H1 (cell line): Measurements from ENCODE around the gene AP1M2. TPM values are rescaled to one million over a fixed set of nuclear protein-coding genes. Genes with fewer than 3 reads are reported as not detected.

ENCODE experiments used
- CTCF ChIA-PET: fragments of 300-600 bp; sonication (Branson Sonifier 250); formaldehyde crosslinking; loops from one replicate; lab custom pipeline; 2021; ENCODE audit not compliant: partially characterized antibody; lab: Charles Lee
- POLR2A ChIA-PET: fragments of 300-600 bp; sonication (Branson Sonifier 250); formaldehyde crosslinking; loops from one replicate; lab custom pipeline; 2021; ENCODE audit warnings: inconsistent platforms; ENCODE audit not compliant: partially characterized antibody; lab: Charles Lee
- DNase-seq, 2 experiments: peaks; one replicate each; pipeline versions ENCODE4 v3.0.0 to v3.0.0-alpha.2; 2010 to 2022; ENCODE audit warnings: low spot score in 2 of 2, low read depth in 1 of 2, mixed read lengths in 1 of 2
- FAIRE-seq: peaks from 2 replicates; lab custom pipeline; 2011; peaks lifted over from hg19 to GRCh38; lab: Jason Lieb, UNC
- H2AFZ ChIP-seq: 2 replicates; pipeline ENCODE4 v1.8.1; 2012; ENCODE audit warnings: low read length, inconsistent platforms
- H2AK5ac ChIP-seq: 2 replicates; pipeline ENCODE4 v1.6.1; 2013; ENCODE audit warnings: low read depth, low read length
- H2BK120ac ChIP-seq: replicated peaks from 2 replicates; pipeline ENCODE3; 2013; ENCODE audit warnings: low read depth, low read length, inconsistent platforms
- H2BK12ac ChIP-seq: 2 replicates; pipeline ENCODE4 v1.6.1; 2013; ENCODE audit warnings: low read depth, low read length
- H2BK15ac ChIP-seq: 2 replicates; pipeline ENCODE4 v1.6.1; 2013; ENCODE audit warnings: low read length
- H2BK20ac ChIP-seq: 2 replicates; pipeline ENCODE4 v1.6.1; 2013; ENCODE audit warnings: low read length
- H2BK5ac ChIP-seq: 2 replicates; pipeline ENCODE4 v1.6.1; 2013; ENCODE audit warnings: low read depth, low read length
- H3K14ac ChIP-seq: 2 replicates; pipeline ENCODE4 v1.6.1; 2013; ENCODE audit warnings: inconsistent platforms; ENCODE audit not compliant: insufficient read length
- H3K18ac ChIP-seq: 2 replicates; pipeline ENCODE4 v1.6.1; 2013; ENCODE audit warnings: low read length; ENCODE audit errors: extremely low read depth
- H3K23ac ChIP-seq: 2 replicates; pipeline ENCODE4 v1.6.1; 2013; ENCODE audit warnings: inconsistent platforms; ENCODE audit not compliant: insufficient read length
- H3K23me2 ChIP-seq: 2 replicates; pipeline ENCODE4 v1.6.1; 2013; ENCODE audit warnings: low read depth, low read length
- H3K27ac ChIP-seq: 2 replicates; pipeline ENCODE4 v1.6.1; 2011; ENCODE audit warnings: low read depth, low read length, inconsistent platforms
- H3K27me3 ChIP-seq, 4 experiments: replicated peaks in 1 of 4; 1 replicate in 1 of 4; 2 replicates in 3 of 4; pipeline versions ENCODE4 v1.6.1 to v1.8.1; 2011 to 2013; ENCODE audit warnings: low read length in 3 of 4, mild to moderate bottlenecking in 3 of 4, inconsistent platforms in 2 of 4, mixed read lengths in 2 of 4, moderate library complexity in 1 of 4; ENCODE audit not compliant: control insufficient read depth in 3 of 4, insufficient read depth in 3 of 4; ENCODE audit errors: extremely low read depth in 1 of 4
- H3K36me3 ChIP-seq, 4 experiments: 2 replicates each; pipeline versions ENCODE4 v1.6.1 to v1.8.1; 2011 to 2013; ENCODE audit warnings: mild to moderate bottlenecking in 4 of 4, low read length in 3 of 4, moderate library complexity in 2 of 4, control low read depth in 1 of 4, inconsistent platforms in 1 of 4; ENCODE audit not compliant: insufficient read depth in 4 of 4, control insufficient read depth in 2 of 4
- H3K4ac ChIP-seq: replicated peaks from 2 replicates; pipeline ENCODE3; 2013; ENCODE audit warnings: low read length, low read depth, mixed read lengths, inconsistent platforms; ENCODE audit not compliant: insufficient read length
- H3K4me1 ChIP-seq, 4 experiments: replicated peaks in 1 of 4; 1 replicate in 1 of 4; 2 replicates in 3 of 4; pipeline versions ENCODE4 v1.6.1 to v1.8.1; 2011 to 2013; ENCODE audit warnings: low read length in 3 of 4, inconsistent platforms in 2 of 4, mixed read lengths in 1 of 4; ENCODE audit not compliant: insufficient read depth in 4 of 4, control insufficient read depth in 3 of 4
- H3K4me2 ChIP-seq, 2 experiments: 2 replicates each; pipeline versions ENCODE4 v1.6.1 to v1.8.1; 2011 to 2013; ENCODE audit warnings: low read depth in 2 of 2, low read length in 2 of 2, control low read depth in 1 of 2, inconsistent platforms in 1 of 2, mild to moderate bottlenecking in 1 of 2; ENCODE audit not compliant: insufficient read depth in 1 of 2
- H3K4me3 ChIP-seq, 4 experiments: fragments of 200-600, 300-600 bp in 1 of 4; sonication (generic), shearing (Covaris generic), sonication (Bioruptor Twin) in 1 of 4; 2 replicates each; pipeline versions ENCODE4 v1.5.1 to v1.8.1; 2011 to 2016; ENCODE audit warnings: low read length in 4 of 4, low read depth in 3 of 4, control low read depth in 2 of 4, inconsistent platforms in 2 of 4, mild to moderate bottlenecking in 2 of 4, mixed read lengths in 1 of 4, moderate library complexity in 1 of 4; ENCODE audit not compliant: insufficient read depth in 2 of 4; ENCODE audit errors: extremely low read depth in 1 of 4
- H3K56ac ChIP-seq: replicated peaks from 2 replicates; pipeline ENCODE3; 2013; ENCODE audit warnings: low read depth, mild to moderate bottlenecking, mixed read lengths, low read length, inconsistent platforms; ENCODE audit not compliant: insufficient read length
- H3K79me1 ChIP-seq: 2 replicates; pipeline ENCODE4 v1.6.1; 2013; ENCODE audit warnings: low read depth, low read length, control low read depth
- H3K79me2 ChIP-seq, 2 experiments: 2 replicates each; pipeline versions ENCODE4 v1.6.1 to v1.8.1; 2012 to 2013; ENCODE audit warnings: low read length in 2 of 2, mild to moderate bottlenecking in 2 of 2, inconsistent platforms in 1 of 2; ENCODE audit not compliant: insufficient read depth in 2 of 2, control insufficient read depth in 1 of 2
- H3K9ac ChIP-seq, 4 experiments: replicated peaks in 1 of 4; 1 replicate in 1 of 4; 2 replicates in 3 of 4; pipeline versions ENCODE4 v1.6.1 to v1.8.1; 2011 to 2013; ENCODE audit warnings: low read depth in 3 of 4, low read length in 3 of 4, control low read depth in 2 of 4, mild to moderate bottlenecking in 2 of 4, moderate library complexity in 2 of 4, inconsistent platforms in 1 of 4; ENCODE audit errors: extremely low read depth in 1 of 4
- H3K9me3 ChIP-seq, 2 experiments: 2 replicates each; pipeline versions ENCODE4 v1.6.1 to v1.8.1; 2012 to 2013; ENCODE audit warnings: mild to moderate bottlenecking in 2 of 2, moderate library complexity in 2 of 2, control low read depth in 1 of 2, inconsistent platforms in 1 of 2, low read depth in 1 of 2, low read length in 1 of 2, mixed read lengths in 1 of 2; ENCODE audit not compliant: insufficient read depth in 2 of 2
- H4K20me1 ChIP-seq, 2 experiments: replicated peaks in 1 of 2; 2 replicates each; pipeline versions ENCODE3 to v1.8.1; 2011 to 2013; ENCODE audit warnings: inconsistent platforms in 2 of 2, low read length in 2 of 2, mild to moderate bottlenecking in 1 of 2; ENCODE audit not compliant: insufficient read depth in 2 of 2, control insufficient read depth in 1 of 2
- H4K5ac ChIP-seq: 2 replicates; pipeline ENCODE4 v1.6.1; 2013; ENCODE audit warnings: low read length, low read depth, mixed read lengths, inconsistent platforms; ENCODE audit not compliant: insufficient read length
- H4K8ac ChIP-seq: 2 replicates; pipeline ENCODE4 v1.8.0; 2013; ENCODE audit warnings: mild to moderate bottlenecking, moderate library complexity, low read length, inconsistent platforms; ENCODE audit not compliant: insufficient read depth; ENCODE audit errors: extremely low read depth
- H4K91ac ChIP-seq: replicated peaks from 2 replicates; pipeline ENCODE3; 2013; ENCODE audit warnings: low read length, mixed read lengths, inconsistent platforms; ENCODE audit not compliant: insufficient read length
- BRCA1 ChIP-seq: IDR thresholded peaks from 2 replicates; pipeline ENCODE4 v1.6.1; 2012; ENCODE audit warnings: low read depth, low read length, improper control_type of control experiment
- FOSL1 ChIP-seq: IDR thresholded peaks from 2 replicates; pipeline ENCODE4 v1.6.1; 2011; ENCODE audit warnings: mild to moderate bottlenecking, low read depth, low read length, moderate library complexity; ENCODE audit not compliant: insufficient read depth
- KDM1A ChIP-seq: fragments of 200-600, 300-600 bp; sonication (generic); IDR thresholded peaks from 2 replicates; pipeline ENCODE4 v1.7.1; 2016; ENCODE audit warnings: mild to moderate bottlenecking, low read length, borderline replicate concordance
- MAFK ChIP-seq: IDR thresholded peaks from 2 replicates; pipeline ENCODE4 v1.6.1; 2012; ENCODE audit warnings: low read depth, mild to moderate bottlenecking, improper control_type of control experiment, low read length
- NRF1 ChIP-seq: IDR thresholded peaks from 2 replicates; pipeline ENCODE4 v1.6.1; 2011; ENCODE audit warnings: mild to moderate bottlenecking, low read depth, low read length, improper control_type of control experiment
- PHF8 ChIP-seq: fragments of 200-600 bp; sonication (generic); conservative IDR thresholded peaks from 2 replicates; pipeline ENCODE4 v1.7.1; 2012; ENCODE audit warnings: low read depth, mild to moderate bottlenecking, inconsistent platforms, low read length, moderate library complexity
- RBBP5 ChIP-seq: IDR thresholded peaks from 2 replicates; pipeline ENCODE4 v1.7.1; 2012; ENCODE audit warnings: low read depth, mild to moderate bottlenecking, inconsistent platforms, low read length, moderate library complexity, borderline replicate concordance
- RXRA ChIP-seq: IDR thresholded peaks from 2 replicates; pipeline ENCODE4 v1.6.1; 2011; ENCODE audit warnings: low read depth, mild to moderate bottlenecking, low read length, moderate library complexity; ENCODE audit not compliant: insufficient read depth
- SP4 ChIP-seq: IDR thresholded peaks from 2 replicates; pipeline ENCODE4 v1.6.1; 2012; ENCODE audit warnings: low read length, inconsistent platforms
- TBP ChIP-seq: IDR thresholded peaks from 2 replicates; pipeline ENCODE4 v1.6.1; 2011; ENCODE audit warnings: low read depth, low read length, improper control_type of control experiment
- YY1 ChIP-seq: IDR thresholded peaks from 2 replicates; pipeline ENCODE4 v1.6.1; 2011; ENCODE audit warnings: low read depth, mild to moderate bottlenecking, low read length
- WGBS, 2 experiments: shearing (Covaris generic) in 1 of 2; methylation state at CpG; one replicate each; pipeline versions ENCODE4 v1.1.6 to v1.1.7; 2013 to 2015; ENCODE audit warnings: low lambda C conversion rate in 2 of 2, mixed read lengths in 2 of 2, inconsistent platforms in 1 of 2, low coverage in 1 of 2, missing lambda C conversion rate in 1 of 2; ENCODE audit not compliant: insufficient replicate concordance in 2 of 2, insufficient coverage in 1 of 2, insufficient read length in 1 of 2; ENCODE audit errors: extremely low coverage in 1 of 2, missing lambda C conversion rate in 1 of 2; 5-methylcytosine and 5-hydroxymethylcytosine counted together
- polyA plus RNA-seq, 7 experiments: library from polyadenylated mRNA; depleted of rRNA in 3 of 7; stranded (reverse) in 5 of 7; unstranded in 2 of 7; fragments of >200 nt in 5 of 7; fragments of 200-250 nt in 2 of 7; gene quantifications; 1 replicate in 5 of 7; 2 replicates in 1 of 7; 4 replicates in 1 of 7; pipeline versions ENCODE4 v1.2.1 to v1.2.3, GENCODE V29; 2011 to 2013; ENCODE audit warnings: missing spikeins in 2 of 7, mixed read lengths in 2 of 7
- total RNA-seq: library from RNA; stranded (reverse); fragmentation: NEBNext Ultra II Directional; extraction: Animal tissue kit (Norgen Biotek cat#: 25700); gene quantifications from 2 replicates; pipeline ENCODE4 v1.2.1, GENCODE V29; 2021
- TF ChIP-seq, protein P1 (sequence below), 3 experiments: IDR thresholded peaks; 1 replicate in 2 of 3; 2 replicates in 1 of 3; pipeline versions ENCODE4 v1.5.1 to v1.6.1; 2011; ENCODE audit warnings: low read length in 3 of 3, mild to moderate bottlenecking in 3 of 3, inconsistent platforms in 2 of 3, low read depth in 1 of 3, moderate library complexity in 1 of 3; ENCODE audit not compliant: insufficient read depth in 1 of 3; ENCODE audit errors: control extremely low read depth in 1 of 3

AP1M2 gene
- total and polyA plus RNA-seq, 2 of the 8 experiments (the other 6 are each of a cell fraction or from before 2014, with no cell fraction given) = 140 to 161 TPM

DNA sequence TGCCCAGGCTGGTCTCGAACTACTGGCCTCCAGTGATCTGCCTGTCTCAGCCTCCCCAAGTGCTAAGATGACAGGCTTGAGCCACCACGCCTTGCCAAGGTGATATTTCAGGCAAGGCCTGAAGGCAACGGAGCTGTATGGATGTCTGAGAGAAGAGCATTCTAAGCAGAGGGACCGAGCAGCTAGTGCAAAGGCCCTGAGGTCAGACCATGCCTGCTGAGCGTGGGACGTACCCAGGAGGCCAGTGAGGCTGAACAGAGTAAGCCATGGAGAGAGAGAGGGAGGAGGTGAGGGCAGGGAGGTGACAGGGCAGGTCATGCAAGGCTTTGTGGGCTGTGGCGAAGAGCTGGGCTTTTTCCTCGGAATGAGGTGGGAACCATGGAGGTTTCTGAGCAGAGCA lies 34.9 kb upstream of the AP1M2 start:
- CTCF ChIA-PET = interaction anchor here (0.7 to 6.1 kb wide), 8 partner anchors 10 to 79 kb away, joined by 3 to 46 read pairs (median 5); no protein-coding TSS in a partner anchor
- 96% methylated on average over 8 of the region's 8 CpGs; no CpG with 5 or more reads in 1 of the 2 experiments for WGBS, 2 experiments
- no peak for TF ChIP-seq YY1
- TF ChIP-seq BRCA1 = no peak
- no peak for TF ChIP-seq TBP
- TF ChIP-seq FOSL1 = no peak
- no peak for TF ChIP-seq PHF8
- TF ChIP-seq KDM1A = no peak
- no peak for TF ChIP-seq NRF1
- TF ChIP-seq RXRA = no peak
- no peak for TF ChIP-seq SP4
- no peak for TF ChIP-seq MAFK
- TF ChIP-seq, protein P1, sequence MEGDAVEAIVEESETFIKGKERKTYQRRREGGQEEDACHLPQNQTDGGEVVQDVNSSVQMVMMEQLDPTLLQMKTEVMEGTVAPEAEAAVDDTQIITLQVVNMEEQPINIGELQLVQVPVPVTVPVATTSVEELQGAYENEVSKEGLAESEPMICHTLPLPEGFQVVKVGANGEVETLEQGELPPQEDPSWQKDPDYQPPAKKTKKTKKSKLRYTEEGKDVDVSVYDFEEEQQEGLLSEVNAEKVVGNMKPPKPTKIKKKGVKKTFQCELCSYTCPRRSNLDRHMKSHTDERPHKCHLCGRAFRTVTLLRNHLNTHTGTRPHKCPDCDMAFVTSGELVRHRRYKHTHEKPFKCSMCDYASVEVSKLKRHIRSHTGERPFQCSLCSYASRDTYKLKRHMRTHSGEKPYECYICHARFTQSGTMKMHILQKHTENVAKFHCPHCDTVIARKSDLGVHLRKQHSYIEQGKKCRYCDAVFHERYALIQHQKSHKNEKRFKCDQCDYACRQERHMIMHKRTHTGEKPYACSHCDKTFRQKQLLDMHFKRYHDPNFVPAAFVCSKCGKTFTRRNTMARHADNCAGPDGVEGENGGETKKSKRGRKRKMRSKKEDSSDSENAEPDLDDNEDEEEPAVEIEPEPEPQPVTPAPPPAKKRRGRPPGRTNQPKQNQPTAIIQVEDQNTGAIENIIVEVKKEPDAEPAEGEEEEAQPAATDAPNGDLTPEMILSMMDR (IDR thresholded peaks at IDR 0.05; ENCODE audit: control extremely low read depth in 1 of 3, insufficient read depth in 1 of 3, low read depth in 1 of 3, low read length in 3 of 3) = no peak
- TF ChIP-seq RBBP5 = no peak

More for the DNA sequence above, 34.9 kb upstream of the AP1M2 start:
- no peak for DNase-seq
- H4K8ac ChIP-seq = no peak overlapping the region
- H3K56ac ChIP-seq = no peak overlapping the region
- H4K5ac ChIP-seq = no peak overlapping the region
- no peak overlapping the region for H3K23ac ChIP-seq
- H3K79me2 ChIP-seq = peaks cover 0 to 8% of the 10 kb centered on the region in 2 experiments; a peak in 2 of 4 replicates
- H3K18ac ChIP-seq = no peak overlapping the region
- POLR2A ChIA-PET = interaction anchor here (0.6 to 2.4 kb wide), 7 partner anchors 10 to 324 kb away, joined by 3 to 9 read pairs (median 7); no protein-coding TSS in a partner anchor
- H4K91ac ChIP-seq = no peak overlapping the region
- no peaks in the 10 kb centered on the region for H3K36me3 ChIP-seq
- H2BK12ac ChIP-seq = no peak overlapping the region
- peak overlapping the region; percentile 61; the same call in 1 of the 2 replicates for H2BK20ac ChIP-seq
- no peak overlapping the region for H3K27ac ChIP-seq
- H2BK5ac ChIP-seq = no peak overlapping the region
- no peak overlapping the region for H3K4me3 ChIP-seq
- no peak overlapping the region; the same call in 1 of the 2 replicates for H2BK15ac ChIP-seq
- H3K4me2 ChIP-seq = no peak overlapping the region
- H2AK5ac ChIP-seq = peak overlapping the region; percentile 70; the same call in 1 of the 2 replicates
- peaks cover 4 to 9% (median 8%) of the 10 kb centered on the region in 4 experiments for H3K4me1 ChIP-seq
- H2AFZ ChIP-seq = no peak overlapping the region
- no peak overlapping the region for H3K14ac ChIP-seq
- H3K23me2 ChIP-seq = peaks cover 9% of the 10 kb centered on the region; the same call in 1 of the 2 replicates
- no peaks in the 10 kb centered on the region for H3K27me3 ChIP-seq
- H2BK120ac ChIP-seq = no peak overlapping the region
- H4K20me1 ChIP-seq = no peaks in the 10 kb centered on the region
- H3K9me3 ChIP-seq = no peaks in the 10 kb centered on the region
- no peak for FAIRE-seq
- no peak overlapping the region for H3K9ac ChIP-seq
- H3K79me1 ChIP-seq = peaks cover 7% of the 10 kb centered on the region
- H3K4ac ChIP-seq = peak overlapping the region; percentile 95
